M059J (cell line): ENCODE results near the gene ADGRV1. TPM values are rescaled to one million over a fixed set of nuclear protein-coding genes. Genes with fewer than 3 reads are reported as not detected.
"Not testable (repeated sequence)": the region's sequence is repeated elsewhere in the genome, so short reads cannot be mapped to it uniquely, and the experiment has no call there.

ENCODE experiments used
- DNase-seq: peaks from one replicate; pipeline ENCODE4 v3.0.0-alpha.2; 2012; ENCODE audit warnings: low read depth
- total RNA-seq: library from RNA; depleted of rRNA; stranded (reverse); fragments of >200 nt; shearing (Covaris generic); gene quantifications from 2 replicates; pipeline ENCODE4 v1.2.3, GENCODE V29; 2014

Gene ADGRV1
- total RNA-seq, 1 experiment from 2014 or later, result 0.47 TPM

DNA sequence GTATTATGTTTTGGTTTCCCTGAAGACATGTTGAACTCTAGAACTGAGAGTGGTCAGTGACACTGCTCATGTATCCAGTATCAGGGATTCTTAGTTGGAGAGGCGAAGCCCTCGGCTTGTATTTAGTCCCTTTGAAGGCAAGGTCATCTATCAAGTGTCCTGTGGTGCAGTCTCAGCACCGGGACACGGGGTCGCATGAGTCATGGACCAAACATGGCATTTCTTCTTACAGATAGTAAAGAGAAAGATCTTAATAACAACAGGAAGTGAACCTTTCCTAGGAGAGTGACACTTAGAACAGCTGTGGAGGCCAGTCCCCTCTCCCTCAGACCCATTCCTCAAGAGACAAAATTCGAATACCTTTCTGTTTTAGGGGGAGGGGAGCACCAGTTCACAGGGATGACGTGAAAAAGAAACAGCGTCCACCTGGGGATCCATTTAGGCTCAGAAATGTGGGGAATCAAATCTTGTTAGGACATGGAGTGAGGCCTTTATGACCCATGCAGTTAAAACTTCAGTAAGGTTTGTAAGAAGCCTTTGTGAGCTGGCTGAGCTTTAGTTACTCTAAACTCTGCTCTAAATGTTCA is 86.5 kb downstream of the ADGRV1 start:
- peak; percentile 30 for DNase-seq

DNA sequence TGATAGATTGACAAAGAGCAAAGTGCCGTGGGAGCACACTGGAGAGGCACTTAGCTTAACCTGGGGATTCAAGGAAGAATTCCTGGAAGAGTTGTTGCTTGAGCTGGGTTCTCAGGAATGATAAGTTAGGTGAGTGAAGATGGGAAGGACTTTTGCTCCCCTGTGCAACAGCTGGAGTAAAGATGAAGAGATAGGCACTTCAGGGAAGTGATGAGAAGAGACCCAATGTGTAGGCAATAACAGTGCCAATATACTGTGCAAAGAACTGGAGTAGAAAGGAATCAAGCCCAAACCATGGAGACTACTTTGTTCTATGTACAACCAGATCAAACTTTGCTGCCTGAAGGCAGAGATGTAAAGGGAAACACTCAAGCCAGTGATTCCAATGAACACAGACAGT is 92.2 kb downstream of the ADGRV1 start:
- no peak for DNase-seq

DNA sequence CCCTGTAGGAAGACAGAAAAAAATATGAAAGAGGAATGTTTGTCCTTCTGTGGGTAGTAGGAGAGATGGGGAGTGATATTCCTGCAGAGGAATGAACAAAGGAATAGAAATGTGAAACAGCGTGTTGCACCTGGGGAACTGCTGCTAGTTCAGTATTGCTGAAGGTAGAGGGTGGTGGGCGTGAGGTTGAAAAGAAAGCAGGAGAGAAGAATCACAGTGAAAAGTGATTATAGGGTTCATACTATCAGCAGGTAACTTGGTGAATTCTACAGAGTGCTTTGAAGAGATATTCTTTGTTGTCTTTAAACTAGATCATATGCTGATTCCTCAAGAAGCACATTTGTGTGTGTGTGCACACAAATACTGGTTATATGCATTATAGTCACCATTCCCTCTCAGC is 95.6 kb downstream of the ADGRV1 start:
- DNase-seq, result no peak

DNA sequence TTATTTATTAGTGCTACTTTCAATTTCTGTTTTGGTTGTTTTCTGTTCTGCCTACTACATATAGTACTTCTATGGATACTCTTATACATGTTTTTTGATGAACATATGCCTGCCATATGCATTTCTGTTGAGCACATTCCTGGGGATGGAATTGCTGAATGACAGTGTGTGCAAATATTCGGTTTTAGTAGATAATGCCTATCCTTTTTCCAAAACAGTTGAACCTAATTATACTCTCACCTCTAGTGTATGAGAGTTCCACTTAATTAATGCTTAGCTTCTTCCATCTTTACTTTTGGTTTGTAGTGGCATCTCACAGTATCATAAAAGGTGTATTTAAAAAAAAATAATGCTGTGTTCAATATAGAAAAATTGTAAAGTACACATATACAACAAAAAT is 96.8 kb downstream of the ADGRV1 start:
- no peak for DNase-seq

DNA sequence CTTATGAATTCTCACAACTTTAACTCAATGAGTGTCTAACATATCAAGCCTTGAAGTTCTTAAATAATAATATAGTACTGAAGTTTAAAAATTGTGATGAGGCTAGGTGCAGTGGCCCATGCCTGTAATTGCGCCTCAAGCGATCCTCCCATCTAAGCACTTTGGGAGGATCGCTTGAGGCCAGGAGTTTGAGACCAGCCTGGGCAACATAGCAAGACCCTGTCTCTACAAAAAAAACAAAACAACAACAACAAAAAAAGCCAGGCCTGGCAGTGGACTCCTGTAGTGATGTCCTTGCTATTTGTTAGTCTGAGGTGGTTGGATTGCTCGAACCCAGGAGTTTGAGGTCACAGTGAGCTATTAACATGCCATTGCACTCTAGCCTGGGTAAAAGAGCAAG is 98.4 kb downstream of the ADGRV1 start:
- no peak for DNase-seq

DNA sequence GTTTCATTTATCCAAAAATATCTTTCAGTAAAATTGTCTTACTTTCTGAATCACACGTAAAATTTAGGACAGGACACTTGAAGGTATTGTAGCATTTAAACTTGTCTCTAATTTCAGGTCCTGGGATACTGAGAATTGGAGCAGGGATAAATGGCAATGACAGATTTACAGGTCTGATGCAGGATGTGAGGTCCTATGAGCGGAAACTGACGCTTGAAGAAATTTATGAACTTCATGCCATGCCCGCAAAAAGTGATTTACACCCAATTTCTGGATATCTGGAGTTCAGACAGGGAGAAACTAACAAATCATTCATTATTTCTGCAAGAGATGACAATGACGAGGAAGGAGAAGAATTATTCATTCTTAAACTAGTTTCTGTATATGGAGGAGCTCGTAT is 99.2 kb downstream of the ADGRV1 start:
- DNase-seq, result no peak

DNA sequence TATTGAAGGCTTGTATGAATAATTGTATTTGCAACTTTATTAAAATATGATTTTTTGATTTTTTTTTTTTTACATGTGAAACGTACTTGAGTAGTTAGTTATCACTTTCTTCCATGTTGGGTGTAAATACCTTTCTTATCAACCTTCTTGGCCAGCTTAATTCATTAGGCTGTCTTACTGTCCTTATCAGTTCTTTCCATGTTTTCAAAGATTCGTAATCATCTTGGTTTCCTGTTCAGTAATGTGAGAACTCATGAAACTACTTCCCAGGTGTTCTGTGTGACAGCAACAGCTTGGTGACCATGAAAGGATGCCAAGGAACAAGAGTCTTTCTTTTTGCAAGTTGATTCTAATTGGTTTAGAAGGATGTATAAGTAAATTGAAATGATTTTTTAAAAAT is 100.0 kb downstream of the ADGRV1 start:
- no peak for DNase-seq

DNA sequence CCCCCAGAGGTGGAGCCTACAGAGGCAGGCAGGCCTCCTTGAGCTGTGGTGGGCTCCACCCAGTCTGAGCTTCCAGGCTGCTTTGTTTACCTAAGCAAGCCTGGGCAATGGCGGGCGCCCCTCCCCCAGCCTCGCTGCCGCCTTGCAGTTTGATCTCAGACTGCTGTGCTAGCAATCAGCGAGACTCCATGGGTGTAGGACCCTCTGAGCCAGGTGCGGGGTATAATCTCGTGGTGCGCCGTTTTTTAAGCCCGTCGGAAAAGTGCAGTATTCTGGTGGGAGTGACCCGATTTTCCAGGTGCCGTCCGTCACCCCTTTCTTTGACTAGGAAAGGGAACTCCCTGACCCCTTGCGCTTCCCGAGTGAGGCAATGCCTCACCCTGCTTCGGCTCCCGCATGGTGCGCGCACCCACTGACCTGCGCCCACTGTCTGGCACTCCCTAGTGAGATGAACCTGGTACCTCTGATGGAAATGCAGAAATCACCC is 109.5 kb downstream of the ADGRV1 start:
- not testable (repeated sequence) for DNase-seq

DNA sequence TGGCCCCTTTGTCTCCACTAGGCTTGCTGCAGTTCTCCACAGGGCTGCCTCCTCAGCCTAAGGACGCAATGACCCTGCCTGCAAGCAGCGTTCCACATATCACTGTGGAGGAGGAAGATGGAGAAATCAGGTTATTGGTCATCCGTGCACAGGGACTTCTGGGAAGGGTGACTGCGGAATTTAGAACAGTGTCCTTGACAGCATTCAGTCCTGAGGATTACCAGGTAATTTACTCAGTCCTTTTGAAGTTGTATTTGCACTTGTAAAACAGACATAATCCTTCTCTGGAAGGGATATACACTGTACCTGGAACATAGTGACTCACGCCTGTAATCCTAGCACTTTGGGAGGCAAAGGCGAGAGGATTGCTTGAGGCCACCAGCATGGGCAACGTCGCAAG is 116.6 kb downstream of the ADGRV1 start:
- DNase-seq, result no peak

DNA sequence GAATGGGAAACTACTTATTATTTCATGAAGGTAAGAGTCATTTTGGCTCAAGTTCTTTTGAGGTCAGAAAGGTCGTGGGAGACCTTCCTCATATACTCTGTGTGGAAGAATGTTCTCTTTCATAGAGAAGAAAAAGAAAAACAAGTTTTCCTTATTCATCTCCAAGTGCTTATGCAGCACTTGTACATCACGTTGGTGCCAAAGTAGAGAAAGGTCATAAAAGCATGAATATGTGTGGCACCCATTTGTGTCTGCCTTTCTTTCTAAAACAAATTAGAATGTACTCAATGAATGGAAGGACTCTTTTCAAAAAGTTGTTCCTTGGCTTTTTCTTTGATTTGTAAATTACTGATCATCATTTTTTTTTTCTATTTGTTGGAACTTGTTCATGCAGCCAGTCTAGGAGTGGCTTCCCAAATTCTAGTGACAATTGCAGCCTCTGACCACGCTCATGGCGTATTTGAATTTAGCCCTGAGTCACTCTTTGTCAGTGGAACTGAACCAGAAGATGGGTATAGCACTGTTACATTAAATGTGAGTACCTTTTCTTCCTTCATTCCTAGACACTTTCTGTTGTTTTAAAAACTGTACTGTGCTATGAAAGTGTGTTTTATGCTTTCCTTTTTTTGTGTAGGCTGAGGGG is 122.4 kb downstream of the ADGRV1 start:
- DNase-seq, result no peak

DNA sequence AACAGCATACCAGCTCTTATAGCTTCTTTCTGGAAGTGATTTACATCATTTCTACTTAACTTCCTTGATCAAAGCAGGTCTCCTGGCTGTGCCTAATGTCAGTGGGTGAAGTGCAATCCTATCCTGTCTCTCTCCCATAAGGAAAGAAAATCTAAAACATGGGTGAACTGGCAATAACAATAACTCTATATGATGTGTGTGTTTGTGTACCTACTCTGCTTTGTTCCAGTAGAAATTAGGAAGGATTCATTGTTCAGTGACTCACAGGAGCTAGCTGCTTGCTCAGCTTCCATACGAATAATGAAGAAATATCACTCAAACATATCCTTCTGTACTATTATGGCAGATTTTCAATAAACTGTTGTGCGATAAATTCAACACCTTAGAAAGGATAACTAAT is 123.7 kb downstream of the ADGRV1 start:
- no peak for DNase-seq

DNA sequence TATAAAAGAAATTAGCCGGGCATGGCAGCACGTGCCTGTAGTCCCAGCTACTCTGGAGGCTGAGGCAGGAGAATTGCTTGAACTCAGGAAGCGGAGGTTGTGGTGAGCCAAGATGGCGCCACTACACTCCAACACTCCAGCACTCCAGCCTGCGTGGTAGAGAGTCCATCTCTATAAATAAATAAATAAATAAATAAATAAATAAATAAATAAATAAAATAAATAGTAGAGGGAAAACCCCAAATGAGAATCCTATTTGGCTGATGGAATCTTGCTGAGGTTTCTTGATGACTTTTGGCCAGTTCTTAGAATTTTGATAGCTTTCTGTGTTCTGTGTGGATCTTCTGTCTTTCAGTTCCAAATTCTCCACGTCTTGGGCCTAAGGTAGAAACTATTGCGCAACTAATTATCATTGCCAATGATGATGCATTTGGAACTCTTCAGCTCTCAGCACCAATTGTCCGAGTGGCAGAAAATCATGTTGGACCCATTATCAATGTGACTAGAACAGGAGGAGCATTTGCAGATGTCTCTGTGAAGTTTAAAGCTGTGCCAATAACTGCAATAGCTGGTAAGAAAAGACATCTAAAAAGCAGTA is 126.9 kb downstream of the ADGRV1 start:
- DNase-seq, result no peak

DNA sequence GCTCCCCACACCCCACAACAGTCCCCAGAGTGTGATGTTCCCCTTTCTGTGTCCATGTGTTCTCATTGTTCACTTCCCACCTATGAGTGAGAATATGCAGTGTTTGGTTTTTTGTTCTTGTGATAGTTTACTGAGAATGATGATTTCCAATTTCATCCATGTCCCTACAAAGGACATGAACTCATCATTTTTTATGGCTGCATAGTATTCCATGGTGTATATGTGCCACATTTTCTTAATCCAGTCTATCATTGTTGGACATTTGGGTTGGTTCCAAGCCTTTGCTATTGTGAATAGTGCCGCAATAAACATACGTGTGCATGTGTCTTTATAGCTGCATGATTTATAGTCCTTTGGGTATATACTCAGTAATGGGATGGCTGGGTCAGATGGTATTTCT is 127.8 kb downstream of the ADGRV1 start:
- DNase-seq, result not testable (repeated sequence)

DNA sequence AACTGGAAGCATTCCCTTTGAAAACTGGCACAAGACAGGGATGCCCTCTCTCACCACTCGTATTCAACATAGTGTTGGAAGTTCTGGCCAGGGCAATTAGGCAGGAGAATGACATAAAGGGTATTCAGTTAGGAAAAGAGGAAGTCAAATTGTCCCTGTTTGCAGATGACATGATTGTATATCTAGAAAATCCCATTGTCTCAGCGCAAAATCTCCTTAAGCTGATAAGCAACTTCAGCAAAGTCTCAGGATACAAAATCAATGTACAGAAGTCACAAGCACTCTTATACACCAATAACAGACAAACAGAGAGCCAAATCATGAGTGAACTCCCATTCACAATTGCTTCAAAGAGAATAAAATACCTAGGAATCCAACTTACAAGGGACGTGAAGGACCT is 128.9 kb downstream of the ADGRV1 start:
- DNase-seq, result not testable (repeated sequence)

DNA sequence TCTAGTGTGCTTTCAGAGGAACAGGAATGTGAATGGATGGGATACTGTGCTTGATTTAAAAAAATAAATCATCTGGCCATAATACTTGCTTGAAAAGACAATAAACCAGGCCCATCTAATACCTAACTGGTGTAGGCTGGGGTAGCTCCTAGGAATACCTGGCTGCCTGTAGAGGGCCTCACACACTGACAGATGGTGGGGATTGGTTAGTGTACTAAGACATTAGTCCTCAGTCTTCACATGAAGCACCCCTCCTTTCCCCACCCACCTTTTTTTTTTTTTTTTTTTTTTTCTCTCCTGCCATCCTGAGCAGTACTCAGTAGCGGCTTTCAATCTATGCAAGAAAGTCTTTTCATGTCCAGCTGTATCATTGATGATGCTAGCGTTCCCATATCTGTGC is 130.5 kb downstream of the ADGRV1 start:
- DNase-seq, result no peak

DNA sequence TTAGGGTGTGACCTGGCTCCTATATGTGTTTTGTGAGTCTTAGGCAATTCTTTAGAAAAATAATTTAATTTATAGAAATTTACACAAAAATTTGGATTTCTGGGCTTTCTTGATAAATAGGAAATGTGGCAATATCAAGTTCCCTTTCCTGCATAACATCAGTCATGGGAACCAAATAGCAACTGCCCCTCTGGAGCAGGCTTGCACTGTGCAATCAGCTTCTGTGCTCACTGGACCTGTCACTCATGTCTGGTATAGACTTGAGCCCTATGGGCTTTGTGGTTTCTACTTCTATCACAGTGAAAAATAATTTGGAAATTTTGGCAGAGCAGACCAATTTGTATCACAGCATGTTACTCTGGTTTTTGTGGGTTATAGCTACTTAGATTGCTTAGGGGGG is 131.7 kb downstream of the ADGRV1 start:
- no peak for DNase-seq

DNA sequence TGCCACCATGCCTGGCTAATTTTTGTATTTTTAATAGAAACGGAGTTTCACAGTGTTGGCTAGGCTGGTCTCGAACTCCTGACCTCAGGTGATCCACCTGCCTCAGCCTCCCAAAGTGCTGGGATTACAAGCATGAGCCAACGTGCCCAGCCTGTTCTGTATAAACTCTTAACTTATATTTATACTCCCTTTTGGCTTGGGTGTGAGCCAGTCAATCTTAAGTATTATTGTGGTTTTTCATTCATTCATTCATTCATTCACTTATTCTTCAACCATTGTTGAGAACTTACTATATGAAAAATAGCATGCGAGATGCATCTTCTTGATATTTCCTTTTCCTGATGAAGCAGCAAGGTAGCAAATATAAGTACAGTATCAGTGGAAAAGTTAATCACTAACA is 132.9 kb downstream of the ADGRV1 start:
- DNase-seq, result no peak

DNA sequence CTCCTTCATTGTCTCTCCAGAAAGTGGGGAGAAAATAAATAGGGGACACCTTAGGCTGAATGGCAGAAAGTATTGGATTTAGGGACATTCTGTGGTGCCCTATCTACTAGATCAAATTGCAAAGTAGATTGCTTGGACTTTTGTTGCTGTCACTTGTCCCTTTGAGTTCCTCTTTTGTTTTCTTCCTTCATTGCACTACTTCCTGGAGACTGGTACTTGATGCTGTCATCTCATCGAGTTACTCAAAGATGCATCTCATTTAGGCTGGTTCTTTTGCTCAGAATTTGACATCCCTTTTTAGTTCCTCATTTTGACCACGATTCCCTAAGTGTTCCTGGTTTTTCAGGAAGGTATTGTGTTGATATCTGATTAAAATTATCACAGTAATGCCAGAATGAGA is 137.6 kb downstream of the ADGRV1 start:
- DNase-seq, result no peak

DNA sequence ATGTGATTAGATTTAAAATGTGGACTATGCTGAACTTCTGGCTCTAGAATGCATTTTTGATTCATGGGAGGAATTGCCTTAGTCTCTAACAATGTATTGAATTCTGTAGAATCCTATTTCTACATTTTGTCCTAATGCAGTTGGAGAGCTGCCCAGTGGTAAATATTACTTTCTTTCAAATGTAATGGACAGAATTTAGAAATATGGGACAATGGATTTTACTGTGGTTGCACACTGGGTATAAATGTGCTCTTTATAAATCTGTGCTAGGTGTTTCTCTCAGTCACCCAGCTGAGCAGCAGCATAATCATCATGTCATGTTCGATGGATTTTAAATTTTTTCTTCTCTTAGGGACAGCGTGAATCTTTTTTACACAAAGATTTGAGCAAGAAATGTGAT is 141.7 kb downstream of the ADGRV1 start:
- no peak for DNase-seq

DNA sequence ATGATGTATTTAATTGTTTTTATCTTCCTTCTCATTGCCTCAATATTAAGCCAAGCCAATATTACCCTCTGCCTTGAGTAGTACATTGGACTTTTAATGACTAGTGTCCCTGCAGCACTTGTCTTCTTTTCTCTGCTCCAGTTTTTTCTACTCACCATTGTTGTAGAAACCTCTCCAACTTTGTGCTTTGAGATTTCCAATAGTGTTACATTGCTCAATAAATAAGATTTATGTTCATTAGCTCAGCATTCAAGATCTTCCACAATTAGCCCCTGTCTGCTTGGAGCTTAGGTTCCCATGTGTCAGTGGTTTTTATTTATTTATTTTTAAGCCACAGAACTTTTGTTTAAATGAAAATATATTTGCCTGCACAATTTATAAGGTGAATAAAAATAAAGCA is 145.3 kb downstream of the ADGRV1 start:
- no peak for DNase-seq

DNA sequence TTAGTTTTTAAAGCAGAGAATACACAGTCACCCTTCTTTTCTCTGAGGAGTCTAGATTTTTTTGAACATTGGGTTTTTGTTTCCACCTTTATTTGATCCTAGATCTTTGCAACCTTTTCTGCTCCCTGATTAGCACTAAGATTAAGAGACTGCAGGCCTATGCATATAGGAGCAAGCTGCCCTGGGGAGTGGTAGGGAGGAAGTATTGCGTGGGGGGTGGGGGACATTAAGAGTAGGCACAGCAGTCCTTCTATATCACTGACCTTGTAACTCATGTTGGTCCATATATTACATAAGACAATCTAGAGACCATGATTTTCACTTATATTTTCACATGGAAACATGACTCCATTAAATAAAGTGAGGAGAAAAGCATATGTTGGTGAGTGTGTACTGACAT is 149.1 kb downstream of the ADGRV1 start:
- DNase-seq, result no peak

DNA sequence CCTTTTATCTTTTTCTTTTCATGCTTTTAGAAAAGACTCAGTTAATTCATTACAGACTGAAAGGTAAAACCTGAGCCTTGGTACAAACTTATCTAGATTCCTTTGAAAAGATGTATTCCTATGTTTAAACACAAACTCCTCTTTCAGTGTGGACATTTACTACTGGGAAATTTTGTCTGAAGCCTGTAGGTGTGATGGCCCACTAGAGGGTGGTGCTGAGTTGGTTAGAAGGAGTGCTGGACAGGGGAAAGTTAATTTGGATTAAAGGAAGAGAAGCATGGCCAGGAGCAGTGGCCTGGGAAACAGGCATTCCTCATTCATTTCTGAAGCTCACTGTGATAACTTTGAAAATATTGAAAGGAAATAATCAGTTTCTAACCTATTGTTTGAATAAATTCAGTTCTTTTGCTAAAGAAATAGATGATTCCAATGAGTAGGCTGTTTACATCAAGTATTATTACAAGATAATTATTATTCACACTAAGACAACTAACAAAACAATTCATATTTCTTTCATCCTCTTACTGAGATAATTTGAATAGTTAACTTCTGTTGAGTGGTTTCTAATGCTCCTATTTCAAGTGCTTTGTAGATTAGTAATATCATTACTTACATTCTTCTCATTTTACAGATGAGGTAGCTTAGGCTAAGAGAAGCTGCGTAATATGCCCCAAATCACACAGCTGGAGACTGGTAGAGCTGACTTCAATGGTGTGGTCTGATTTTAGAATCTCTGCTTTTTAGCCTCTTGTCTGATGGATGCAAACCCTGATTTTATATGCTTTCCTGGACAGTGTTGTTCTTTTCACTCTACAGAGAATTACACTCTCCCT is 150.9 kb downstream of the ADGRV1 start:
- DNase-seq, result peak; percentile 41

DNA sequence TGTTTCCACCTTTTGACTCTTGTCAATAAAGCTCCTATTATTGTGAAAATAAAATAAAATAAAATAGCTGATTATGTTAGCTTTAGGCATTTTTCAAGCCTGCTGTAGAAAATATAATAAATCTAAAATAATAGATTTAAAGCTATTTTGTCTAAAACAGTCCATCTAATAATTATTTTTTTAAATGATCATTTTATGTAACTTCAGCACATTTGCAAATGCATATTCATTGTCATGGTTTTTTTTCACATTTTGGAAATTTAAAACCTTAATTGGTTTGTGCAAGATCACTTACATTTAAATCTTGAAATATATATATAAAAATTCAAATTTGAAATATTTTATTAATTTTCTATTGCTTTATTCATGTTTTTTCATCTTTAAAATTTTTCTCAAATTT is 159.8 kb downstream of the ADGRV1 start:
- no peak for DNase-seq
